GF-D8 (cell line): ENCODE data around the gene SLC47A1.
"Not testable (repeated sequence)": the region's sequence is repeated elsewhere in the genome, so short reads cannot be mapped to it uniquely, and the experiment has no call there.

Experiments
- DNase-seq: peaks from one replicate; lab custom pipeline; 2025; lab: John Stamatoyannopoulos, UW

Gene SLC47A1, protein sequence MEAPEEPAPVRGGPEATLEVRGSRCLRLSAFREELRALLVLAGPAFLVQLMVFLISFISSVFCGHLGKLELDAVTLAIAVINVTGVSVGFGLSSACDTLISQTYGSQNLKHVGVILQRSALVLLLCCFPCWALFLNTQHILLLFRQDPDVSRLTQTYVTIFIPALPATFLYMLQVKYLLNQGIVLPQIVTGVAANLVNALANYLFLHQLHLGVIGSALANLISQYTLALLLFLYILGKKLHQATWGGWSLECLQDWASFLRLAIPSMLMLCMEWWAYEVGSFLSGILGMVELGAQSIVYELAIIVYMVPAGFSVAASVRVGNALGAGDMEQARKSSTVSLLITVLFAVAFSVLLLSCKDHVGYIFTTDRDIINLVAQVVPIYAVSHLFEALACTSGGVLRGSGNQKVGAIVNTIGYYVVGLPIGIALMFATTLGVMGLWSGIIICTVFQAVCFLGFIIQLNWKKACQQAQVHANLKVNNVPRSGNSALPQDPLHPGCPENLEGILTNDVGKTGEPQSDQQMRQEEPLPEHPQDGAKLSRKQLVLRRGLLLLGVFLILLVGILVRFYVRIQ

DNA sequence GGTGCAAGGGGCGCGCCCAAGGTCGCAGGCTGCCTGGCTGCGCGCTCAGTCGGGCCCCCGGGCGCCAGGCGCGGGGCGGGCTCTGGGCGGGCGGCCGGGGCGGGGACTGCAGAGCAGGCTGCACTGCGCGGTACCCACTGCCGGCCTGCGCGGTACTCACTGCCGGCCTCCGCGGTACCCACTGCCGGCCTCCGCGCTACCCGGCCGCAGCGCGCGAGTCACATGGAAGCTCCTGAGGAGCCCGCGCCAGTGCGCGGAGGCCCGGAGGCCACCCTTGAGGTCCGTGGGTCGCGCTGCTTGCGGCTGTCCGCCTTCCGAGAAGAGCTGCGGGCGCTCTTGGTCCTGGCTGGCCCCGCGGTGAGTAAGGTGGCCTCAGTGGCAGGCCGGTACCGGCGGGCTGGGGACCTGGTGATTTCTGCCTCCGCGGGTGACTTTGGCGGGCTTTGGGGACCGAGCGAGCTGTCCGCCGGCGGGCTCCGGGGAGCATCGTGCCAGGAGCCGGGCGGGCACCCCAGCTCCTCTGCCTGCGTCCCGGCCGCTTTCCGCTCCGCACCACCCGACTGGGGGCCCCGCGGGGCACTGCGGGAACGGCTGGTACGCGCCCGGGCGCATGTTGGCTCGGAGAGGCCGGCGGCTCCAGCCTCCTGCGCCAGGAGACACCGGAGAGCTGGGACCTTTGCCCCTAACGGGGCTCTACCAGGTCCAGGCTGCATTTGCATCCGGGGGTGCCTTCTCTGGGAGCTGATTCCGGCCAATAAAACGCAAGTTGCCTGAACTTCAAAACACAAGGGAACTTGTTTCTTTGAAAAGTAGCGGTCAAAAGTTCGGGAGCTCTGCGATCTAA lies at the start of gene SLC47A1:
Gene SLC47A1, plus strand, starts transcription at position 137 of the 844 bp plus-strand sequence. Its CDS starts 86 bp downstream, at position 223.
- DNase-seq, result no peak

DNA sequence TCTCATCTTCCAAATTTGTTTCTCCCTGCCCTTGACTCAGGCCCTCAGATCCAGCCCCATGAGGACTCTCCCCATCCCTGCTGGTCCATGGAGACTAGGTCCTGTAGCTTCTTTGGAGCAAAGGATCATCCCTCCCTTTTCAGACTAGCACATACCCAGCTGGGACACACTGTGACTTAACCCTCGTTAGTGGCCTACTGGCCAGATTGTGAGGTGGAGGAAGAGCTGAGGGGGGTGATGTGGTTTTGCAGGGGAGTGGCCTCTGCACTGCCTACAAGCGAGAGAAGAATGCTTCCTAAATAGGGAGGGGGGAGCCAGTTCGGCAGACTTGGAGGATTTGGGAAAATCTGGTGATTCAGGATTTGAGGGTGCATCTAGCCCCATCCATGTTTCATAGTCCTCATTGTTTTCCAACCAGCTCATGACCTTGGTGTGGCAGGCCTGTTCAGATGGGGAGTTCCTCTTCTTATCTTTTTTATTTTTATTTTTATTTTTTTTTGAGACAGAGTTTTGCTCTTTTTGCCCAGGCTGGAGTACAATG lies 47.8 kb upstream of the SLC47A1 start:
- no peak for DNase-seq

- DNase-seq, result no peak
These were observed 47.2 kb upstream of the SLC47A1 start for GRCh38 chr17:19486351-19487023.

GRCh38 chr17:19487024-19487600 lies 46.5 kb upstream of the SLC47A1 start:
- DNase-seq, result no peak

DNA sequence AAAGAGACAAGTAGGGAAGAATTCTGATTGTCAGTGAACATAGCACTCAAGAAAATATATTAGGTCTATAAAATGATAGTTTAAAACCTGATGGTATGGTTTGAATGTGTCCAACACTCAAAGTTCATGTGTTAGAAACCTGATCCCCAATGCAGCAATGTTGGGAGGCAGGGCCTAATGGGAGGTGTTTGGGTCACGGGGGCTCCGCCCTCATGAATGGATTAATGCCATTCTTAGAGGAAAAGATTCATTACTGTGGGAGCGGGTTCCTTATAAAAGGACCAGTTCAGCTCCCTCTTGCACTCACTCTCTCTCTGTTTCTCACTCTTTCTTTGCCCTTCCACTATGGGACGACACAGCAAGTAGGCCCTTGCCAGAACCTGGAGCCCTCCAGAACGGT lies 41.5 kb upstream of the SLC47A1 start:
- no peak for DNase-seq

GRCh38 chr17:19494961-19495806 lies 38.5 kb upstream of the SLC47A1 start:
- no peak for DNase-seq

DNA sequence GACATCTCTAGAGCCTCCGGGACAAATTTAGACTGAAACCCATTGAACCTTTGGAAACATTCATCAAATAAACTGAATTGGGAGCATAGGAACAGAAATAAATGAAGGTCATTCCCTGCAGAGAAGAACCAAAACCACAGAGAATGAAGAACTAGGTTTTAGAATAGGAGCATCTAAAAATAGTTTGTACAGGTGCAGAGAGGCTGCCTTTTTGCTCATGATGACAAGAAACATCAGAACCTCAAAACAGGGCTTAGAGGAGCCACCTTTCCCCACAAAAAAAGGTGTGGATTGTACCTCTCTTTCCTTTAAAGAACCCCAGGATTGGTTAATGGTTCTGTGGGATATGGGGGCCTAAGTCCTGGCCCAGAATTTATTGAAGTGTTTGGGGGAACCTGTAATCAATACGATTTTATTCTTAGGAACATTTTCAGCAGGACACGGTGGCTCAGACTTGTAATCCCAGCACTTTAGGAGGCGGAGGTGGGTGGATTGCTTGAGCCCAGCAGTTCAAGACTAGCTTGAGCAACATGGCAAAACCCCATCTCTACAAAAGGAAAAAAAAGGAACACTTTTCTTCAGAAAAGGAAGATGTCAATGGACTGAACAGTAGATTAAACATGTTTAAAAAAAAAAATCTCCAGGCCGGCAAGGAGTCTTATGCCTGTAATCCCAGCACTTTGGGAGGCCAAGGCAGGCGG lies 37.7 kb upstream of the SLC47A1 start:
- DNase-seq, result no peak

DNA sequence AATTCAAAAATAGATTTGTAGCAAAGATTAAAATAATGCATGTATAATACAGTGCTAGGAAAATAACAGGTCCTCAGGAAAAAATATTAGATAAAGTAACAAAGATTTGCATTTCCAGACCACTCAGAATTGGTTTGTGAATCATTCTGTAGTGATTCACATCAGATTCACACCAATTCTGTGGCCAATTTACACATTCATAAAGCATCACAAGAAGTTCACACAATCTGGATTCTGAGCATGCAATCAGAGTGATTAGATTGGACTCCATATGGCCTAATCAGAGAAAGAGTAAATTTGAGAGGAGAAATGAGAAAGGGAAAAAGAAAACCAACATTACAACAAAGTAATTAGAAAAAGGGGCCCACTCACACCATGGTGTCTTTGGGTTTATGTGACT lies 36.0 kb upstream of the SLC47A1 start:
- DNase-seq, result no peak

GRCh38 chr17:19501219-19501618 lies 32.4 kb upstream of the SLC47A1 start:
- no peak for DNase-seq

DNA sequence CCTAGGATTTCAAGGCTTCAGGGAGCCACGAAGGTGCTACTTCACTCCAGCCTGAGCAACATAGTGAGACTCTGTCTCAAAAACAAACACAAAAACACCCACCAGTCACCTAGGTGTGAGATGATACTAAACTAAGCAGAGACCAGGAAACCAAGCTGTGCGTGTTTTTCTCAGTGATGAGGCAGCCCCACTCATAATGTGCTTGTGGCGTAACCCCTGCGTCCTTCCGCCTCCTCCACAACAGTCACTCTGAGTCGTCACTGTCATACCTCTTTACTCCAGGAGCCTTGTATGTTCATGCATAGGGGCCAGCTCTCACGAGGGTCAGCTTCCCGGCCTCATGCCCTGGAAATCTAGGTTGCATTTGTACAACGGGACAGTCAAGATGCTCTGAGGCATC lies 31.1 kb upstream of the SLC47A1 start:
- DNase-seq, result no peak

GRCh38 chr17:19505561-19505960 lies 28.1 kb upstream of the SLC47A1 start:
- DNase-seq, result not testable (repeated sequence)

- no peak for DNase-seq
These were observed 25.7 kb upstream of the SLC47A1 start for GRCh38 chr17:19507775-19508576.

- DNase-seq, result no peak
These were observed 25.1 kb upstream of the SLC47A1 start for GRCh38 chr17:19508577-19508867.

DNA sequence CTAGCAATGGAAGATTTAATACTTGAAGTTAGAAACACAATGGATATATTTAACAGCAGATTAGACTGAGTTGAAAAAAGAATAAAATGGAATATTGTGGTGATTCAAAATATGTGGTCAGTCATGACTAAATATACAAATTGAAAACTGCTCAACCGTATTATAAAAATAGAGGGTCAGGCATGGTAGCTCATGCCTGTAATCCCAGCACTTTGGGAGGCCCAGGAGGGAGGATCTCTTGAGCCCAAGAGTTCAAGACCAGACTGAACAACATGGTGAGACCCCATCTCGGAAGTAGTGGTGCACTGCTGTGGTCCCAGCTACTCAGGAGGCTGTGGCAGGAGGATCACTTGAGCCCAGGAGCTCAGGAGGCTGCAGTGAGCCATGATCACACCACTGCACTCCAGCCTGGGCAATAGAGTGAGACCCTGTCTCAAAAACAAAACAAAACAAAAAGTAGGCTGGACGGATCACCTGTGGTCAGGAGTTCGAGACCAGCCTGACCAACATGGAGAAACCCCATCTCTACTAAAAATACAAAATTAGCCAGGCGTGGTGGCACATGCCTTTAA lies 24.3 kb upstream of the SLC47A1 start:
- DNase-seq, result not testable (repeated sequence)

DNA sequence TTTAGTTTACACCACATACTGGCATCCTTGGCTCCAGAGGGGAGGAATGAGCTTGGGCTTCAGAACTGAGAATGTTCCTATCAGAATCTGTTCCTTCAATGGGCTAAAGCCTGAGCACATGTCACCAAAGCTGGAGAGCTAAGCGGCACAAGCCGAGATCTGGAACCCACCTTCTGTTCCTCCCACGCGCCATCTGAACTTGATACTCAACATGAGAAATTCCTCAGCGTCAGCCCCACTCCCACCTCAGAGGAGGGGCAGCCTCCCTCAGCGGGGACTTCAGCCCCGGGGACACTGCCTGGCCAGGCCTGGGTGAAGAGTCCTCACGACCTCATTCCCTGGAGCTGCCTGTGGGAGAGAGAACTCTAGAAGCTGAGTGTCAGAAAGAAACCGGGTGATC lies 22.8 kb upstream of the SLC47A1 start:
- DNase-seq, result no peak

DNA sequence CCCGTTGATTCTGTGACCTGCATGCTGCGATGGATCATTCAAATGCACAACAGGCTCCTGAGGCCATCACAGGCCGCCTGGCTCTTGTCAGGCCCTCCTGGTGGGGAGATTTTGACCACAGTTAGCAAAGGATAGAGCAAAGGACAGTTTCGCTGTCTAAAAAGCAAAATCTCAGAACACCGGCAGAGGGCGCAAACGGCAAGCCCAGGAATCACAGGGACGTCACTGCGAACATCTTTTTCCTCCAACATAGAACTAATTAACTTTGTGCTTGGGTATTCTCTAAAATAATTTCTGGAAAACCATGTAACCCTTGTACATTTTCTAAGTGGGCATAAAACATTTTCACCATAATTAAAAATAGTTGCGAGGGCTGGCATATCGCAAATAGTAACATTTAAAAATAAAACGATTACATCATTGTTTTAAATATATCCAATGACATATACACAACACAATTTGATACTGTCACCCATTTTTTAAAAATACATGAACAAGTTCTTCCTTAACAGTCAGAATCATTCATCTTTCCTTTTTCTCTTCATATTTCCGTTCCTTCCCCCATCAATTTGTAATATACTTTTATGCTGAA lies 19.7 kb upstream of the SLC47A1 start:
- no peak for DNase-seq

- DNase-seq, result no peak
These were observed 16.0 kb upstream of the SLC47A1 start for GRCh38 chr17:19517699-19518098.
